ENCODE data around the gene IARS2.

Gene IARS2

DNA sequence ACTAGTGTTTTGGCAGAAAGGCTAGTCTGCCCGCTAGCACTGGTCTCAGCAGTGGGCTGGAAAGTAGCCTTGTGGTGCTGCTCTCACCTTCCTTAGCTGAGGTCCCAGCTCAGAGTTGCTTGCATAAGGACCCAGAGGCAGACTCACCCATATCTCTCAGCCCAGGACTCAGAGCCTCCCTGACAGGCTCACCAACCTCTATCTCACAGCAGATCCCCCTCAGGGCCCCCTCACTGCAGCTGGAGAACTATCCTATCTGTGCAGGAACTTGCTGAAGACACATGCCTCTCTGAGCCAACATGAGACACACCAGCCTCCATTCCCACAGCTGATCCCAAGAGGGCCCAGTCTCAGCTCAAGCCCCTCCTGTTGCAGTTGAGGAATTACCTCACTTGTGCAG lies 82.6 kb downstream of the IARS2 start:
- FAIRE-seq (no peak), DNase-seq (ENCODE audit: insufficient read length) (no peak)
- TF ChIP-seq POLR2A (IDR thresholded peaks at IDR 0.05; ENCODE audit: low read depth, low read length) (no peak), TAF1 (IDR thresholded peaks at IDR 0.05; ENCODE audit: borderline replicate concordance, low read depth, low read length) (no peak), POLR2AphosphoS5 (IDR thresholded peaks at IDR 0.05; ENCODE audit: low read depth, low read length) (no peak)

DNA sequence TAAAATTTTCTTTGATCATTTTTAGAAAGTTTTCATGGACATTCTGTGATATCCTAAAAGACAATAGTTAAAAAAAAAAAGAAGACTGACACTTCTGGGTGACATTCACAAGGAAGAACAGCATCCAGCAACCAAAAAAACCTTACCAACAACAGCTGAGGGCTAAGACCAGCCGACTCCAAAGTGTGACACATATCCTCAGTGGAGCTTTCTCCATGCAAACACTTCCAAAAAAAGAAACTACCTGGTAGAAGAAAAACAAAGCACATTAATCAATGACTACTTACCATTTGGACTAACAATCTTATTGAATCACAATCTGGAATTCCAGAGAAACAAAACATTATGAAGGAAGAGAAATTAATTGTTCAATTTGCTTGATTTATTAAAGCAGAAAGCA lies 88.2 kb downstream of the IARS2 start:
- no peak for DNase-seq (ENCODE audit: insufficient read length)
- FAIRE-seq, result no peak
- no peak for TF ChIP-seq POLR2A (IDR thresholded peaks at IDR 0.05; ENCODE audit: low read depth, low read length)
- TF ChIP-seq POLR2AphosphoS5 (IDR thresholded peaks at IDR 0.05; ENCODE audit: low read depth, low read length), result no peak
- no peak for TF ChIP-seq TAF1 (IDR thresholded peaks at IDR 0.05; ENCODE audit: borderline replicate concordance, low read depth, low read length)

DNA sequence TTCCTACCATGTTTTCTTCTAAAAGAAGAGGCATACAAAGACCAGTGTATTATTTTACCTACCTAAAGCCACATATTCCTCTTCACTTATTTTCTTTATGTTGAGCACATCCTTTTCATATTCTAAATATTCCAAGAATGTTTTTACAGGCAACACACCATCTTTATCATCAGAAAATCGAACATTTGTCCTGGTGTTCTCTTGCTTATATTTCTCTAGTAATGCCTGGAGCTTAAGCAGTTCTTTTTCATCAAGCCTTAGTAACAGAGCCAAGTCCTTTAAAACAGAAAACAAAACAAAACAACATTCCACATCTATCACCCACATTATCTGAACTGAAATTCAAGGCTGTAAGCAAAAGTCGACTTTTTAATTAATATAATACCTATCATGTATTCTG lies 88.7 kb downstream of the IARS2 start:
- no peak for TF ChIP-seq TAF1 (IDR thresholded peaks at IDR 0.05; ENCODE audit: borderline replicate concordance, low read depth, low read length)
- TF ChIP-seq POLR2A (IDR thresholded peaks at IDR 0.05; ENCODE audit: low read depth, low read length), result no peak
- no peak for TF ChIP-seq POLR2AphosphoS5 (IDR thresholded peaks at IDR 0.05; ENCODE audit: low read depth, low read length)
- DNase-seq (ENCODE audit: insufficient read length) (no peak), FAIRE-seq (no peak)

DNA sequence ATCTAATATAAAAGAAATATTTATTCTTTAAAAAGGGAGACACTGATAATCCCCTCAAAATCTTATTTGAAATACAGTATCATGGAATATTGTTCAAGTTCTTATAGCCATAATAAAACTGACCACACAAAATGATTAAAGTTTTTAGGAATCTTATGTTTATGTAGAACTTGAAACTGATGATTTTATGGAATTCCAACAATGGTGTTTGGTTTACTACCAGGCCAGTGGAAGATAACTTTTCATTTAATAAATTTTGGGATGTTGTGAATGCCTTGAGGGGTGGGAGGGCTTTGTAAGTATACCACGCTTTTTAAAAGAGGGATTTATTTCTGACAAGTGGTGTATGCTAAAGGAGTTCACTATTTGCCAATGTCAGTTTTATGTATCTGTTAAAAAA lies 90.6 kb downstream of the IARS2 start:
- DNase-seq (ENCODE audit: insufficient read length), result no peak
- TF ChIP-seq POLR2AphosphoS5 (IDR thresholded peaks at IDR 0.05; ENCODE audit: low read depth, low read length), result no peak
- TF ChIP-seq POLR2A (IDR thresholded peaks at IDR 0.05; ENCODE audit: low read depth, low read length), result no peak
- TF ChIP-seq TAF1 (IDR thresholded peaks at IDR 0.05; ENCODE audit: borderline replicate concordance, low read depth, low read length), result no peak
- no peak for FAIRE-seq

DNA sequence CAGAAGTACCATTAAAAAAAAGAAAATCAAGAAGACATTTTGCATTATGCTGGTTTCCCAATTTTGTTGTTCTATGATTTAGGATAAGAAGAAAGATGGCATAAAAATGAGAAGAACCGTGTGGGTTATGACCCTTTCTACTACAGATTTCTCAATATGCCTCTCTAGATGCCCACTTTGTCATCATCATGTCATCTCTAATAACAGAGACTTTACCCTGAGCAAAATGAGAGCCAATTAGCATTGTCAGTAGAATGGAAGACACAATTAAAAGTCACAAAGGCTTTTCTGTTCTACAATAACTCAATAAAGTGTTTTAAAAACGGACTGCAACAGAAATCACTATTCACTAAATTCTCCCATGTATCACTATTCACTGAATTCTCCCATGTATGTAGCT lies 92.8 kb downstream of the IARS2 start:
- TF ChIP-seq POLR2AphosphoS5 (IDR thresholded peaks at IDR 0.05; ENCODE audit: low read depth, low read length) (no peak), TAF1 (IDR thresholded peaks at IDR 0.05; ENCODE audit: borderline replicate concordance, low read depth, low read length) (no peak), POLR2A (IDR thresholded peaks at IDR 0.05; ENCODE audit: low read depth, low read length) (no peak)
- FAIRE-seq, result no peak
- DNase-seq (ENCODE audit: insufficient read length), result no peak

DNA sequence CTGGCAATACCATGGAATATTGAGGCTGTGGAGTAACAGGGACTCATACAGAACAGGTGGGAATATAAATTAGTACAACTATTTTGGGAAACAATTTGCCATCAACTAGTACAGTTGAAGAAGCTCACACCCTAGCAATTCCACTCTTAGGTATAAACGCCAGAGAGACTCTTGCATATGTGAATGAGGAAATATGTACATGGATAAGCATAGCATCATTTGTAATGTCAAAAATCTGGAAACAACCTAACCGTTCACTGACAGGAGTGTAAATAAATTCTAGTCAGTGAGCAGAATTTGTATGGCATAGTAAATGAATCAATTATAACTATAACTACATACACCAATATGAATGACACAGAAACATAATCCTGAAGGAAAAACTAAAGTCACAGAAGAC lies 94.6 kb downstream of the IARS2 start:
- no peak for DNase-seq (ENCODE audit: insufficient read length)
- no peak for FAIRE-seq
- TF ChIP-seq TAF1 (IDR thresholded peaks at IDR 0.05; ENCODE audit: borderline replicate concordance, low read depth, low read length), result no peak
- TF ChIP-seq POLR2A (IDR thresholded peaks at IDR 0.05; ENCODE audit: low read depth, low read length), result no peak

DNA sequence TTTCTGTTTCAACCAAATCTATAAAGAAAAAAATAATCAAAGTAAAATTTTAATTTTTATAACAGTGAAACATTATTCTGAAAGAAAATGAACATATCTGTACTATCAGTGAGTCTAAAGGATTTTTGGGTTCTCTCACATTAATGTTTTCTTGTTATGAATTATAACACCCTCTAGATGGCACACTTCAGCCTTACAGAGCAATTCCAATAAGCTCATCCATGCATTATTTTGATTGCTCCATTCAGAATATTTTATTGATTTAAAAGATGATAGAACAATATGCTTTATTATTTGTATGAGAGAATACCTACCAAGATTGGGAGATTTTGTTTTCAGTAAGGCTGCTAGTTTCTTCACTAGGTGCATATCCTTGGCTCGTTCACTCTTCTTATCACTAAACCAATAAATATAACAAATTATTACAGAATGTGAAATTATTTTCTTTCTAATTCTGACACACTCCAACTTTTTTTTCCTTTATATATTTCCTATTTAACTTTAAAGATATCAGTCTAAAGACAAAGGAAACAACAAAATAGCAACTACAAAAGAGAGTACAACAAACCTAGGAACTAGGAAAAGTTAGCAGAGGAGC lies 95.9 kb downstream of the IARS2 start:
- peak; percentile 75 for FAIRE-seq
- no peak for DNase-seq (ENCODE audit: insufficient read length)
- TF ChIP-seq TAF1 (IDR thresholded peaks at IDR 0.05; ENCODE audit: borderline replicate concordance, low read depth, low read length) (no peak), POLR2A (IDR thresholded peaks at IDR 0.05; ENCODE audit: low read depth, low read length) (no peak), POLR2AphosphoS5 (IDR thresholded peaks at IDR 0.05; ENCODE audit: low read depth, low read length) (no peak)

DNA sequence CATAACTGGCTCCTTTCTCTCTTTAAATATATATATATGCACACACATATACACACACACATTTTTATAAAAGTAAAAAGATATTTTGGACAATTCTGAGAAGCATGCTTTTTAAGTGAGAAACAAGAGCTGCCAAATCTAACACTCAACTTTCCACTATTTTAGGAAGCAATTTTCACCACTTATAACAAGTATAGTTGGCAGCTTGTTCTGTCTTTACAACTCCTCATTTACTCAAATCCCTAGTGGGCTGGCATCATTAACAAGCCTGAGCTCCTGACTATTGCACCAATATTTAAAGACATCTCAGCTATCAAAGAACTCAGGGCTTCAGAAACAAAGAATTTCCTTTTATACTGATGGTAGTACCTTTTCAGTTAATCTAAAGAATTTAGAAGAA lies 101.8 kb downstream of the IARS2 start:
- TF ChIP-seq TAF1 (IDR thresholded peaks at IDR 0.05; ENCODE audit: borderline replicate concordance, low read depth, low read length) (no peak), POLR2A (IDR thresholded peaks at IDR 0.05; ENCODE audit: low read depth, low read length) (no peak), POLR2AphosphoS5 (IDR thresholded peaks at IDR 0.05; ENCODE audit: low read depth, low read length) (no peak)
- DNase-seq (ENCODE audit: insufficient read length) (no peak), FAIRE-seq (no peak)
